HepG2 (cell line): ENCODE results near the gene RNGTT. TPM values are rescaled to one million over a fixed set of nuclear protein-coding genes. Genes with fewer than 3 reads are reported as not detected.

Source experiments
- ESRRA ChIP-seq: sonication (generic); formaldehyde crosslinking; IDR thresholded peaks from 2 replicates; pipeline ENCODE4 v1.5.1; 2020; ENCODE audit warnings: mild to moderate bottlenecking, low read depth, missing genetic modification reagents
- HOXA3 ChIP-seq: sonication (generic); formaldehyde crosslinking; IDR thresholded peaks from 2 replicates; pipeline ENCODE4 v1.5.0; 2020; ENCODE audit warnings: missing genetic modification reagents
- JARID2 ChIP-seq: sonication (generic); formaldehyde crosslinking; IDR thresholded peaks from 2 replicates; pipeline ENCODE4 v1.8.1; 2023; ENCODE audit warnings: missing genetic modification reagents, inconsistent platforms; ENCODE audit not compliant: insufficient replicate concordance
- KAT7 ChIP-seq: IDR thresholded peaks from 2 replicates; pipeline ENCODE4 v1.6.1; 2018; ENCODE audit warnings: borderline replicate concordance, missing compliant biosample characterization
- KLF11 ChIP-seq: IDR thresholded peaks from 2 replicates; pipeline ENCODE4 v1.6.1; 2016; ENCODE audit warnings: missing compliant biosample characterization
- KLF13 ChIP-seq: sonication (generic); formaldehyde crosslinking; IDR thresholded peaks from 2 replicates; pipeline ENCODE4 v1.4.0; 2020; ENCODE audit warnings: mild to moderate bottlenecking, missing genetic modification reagents
- KLF9 ChIP-seq: IDR thresholded peaks from 2 replicates; pipeline ENCODE4 v1.6.1; 2016; ENCODE audit warnings: low read depth
- MLLT10 ChIP-seq: sonication (generic); formaldehyde crosslinking; IDR thresholded peaks from 2 replicates; pipeline ENCODE4 v1.4.0; 2020; ENCODE audit warnings: missing genetic modification reagents
- MYNN ChIP-seq: sonication (generic); formaldehyde crosslinking; IDR thresholded peaks from 2 replicates; pipeline ENCODE4 v1.4.0; 2020; ENCODE audit warnings: mild to moderate bottlenecking, low read depth, missing genetic modification reagents
- NR3C1 ChIP-seq: sonication (generic); formaldehyde crosslinking; IDR thresholded peaks from 2 replicates; pipeline ENCODE4 v1.4.0; 2020; ENCODE audit warnings: missing genetic modification reagents
- RARA ChIP-seq: IDR thresholded peaks from 2 replicates; pipeline ENCODE4 v1.6.1; 2016; ENCODE audit warnings: missing genetic modification reagents, missing compliant biosample characterization
- SATB2 ChIP-seq: sonication (generic); formaldehyde crosslinking; IDR thresholded peaks from 2 replicates; pipeline ENCODE4 v1.5.0; 2020; ENCODE audit warnings: missing genetic modification reagents
- TRAFD1 ChIP-seq: sonication (generic); formaldehyde crosslinking; IDR thresholded peaks from 2 replicates; pipeline ENCODE4 v1.5.1; 2020; ENCODE audit warnings: missing genetic modification reagents, mild to moderate bottlenecking, borderline replicate concordance
- YY1 ChIP-seq: IDR thresholded peaks from 2 replicates; pipeline ENCODE4 v1.6.1; 2011; ENCODE audit warnings: low read length, low read depth, moderate library complexity, mild to moderate bottlenecking; ENCODE audit not compliant: insufficient read depth, insufficient replicate concordance
- ZNF256 ChIP-seq: sonication (generic); formaldehyde crosslinking; conservative IDR thresholded peaks from 2 replicates; pipeline ENCODE4 v1.4.0; 2020; ENCODE audit warnings: missing genetic modification reagents
- ZNF260 ChIP-seq: sonication (generic); formaldehyde crosslinking; IDR thresholded peaks from 2 replicates; pipeline ENCODE4 v1.4.0; 2020; ENCODE audit warnings: missing genetic modification reagents, low read depth, mild to moderate bottlenecking, borderline replicate concordance
- ZNF263 ChIP-seq: sonication (generic); formaldehyde crosslinking; IDR thresholded peaks from 2 replicates; pipeline ENCODE4 v1.4.0; 2020; ENCODE audit warnings: missing genetic modification reagents
- ZNF460 ChIP-seq: sonication (generic); formaldehyde crosslinking; IDR thresholded peaks from 2 replicates; pipeline ENCODE4 v1.5.1; 2020; ENCODE audit warnings: missing genetic modification reagents, mild to moderate bottlenecking, borderline replicate concordance
- ZNF556 ChIP-seq: sonication (generic); formaldehyde crosslinking; IDR thresholded peaks from 2 replicates; pipeline ENCODE4 v1.4.0; 2020; ENCODE audit warnings: mild to moderate bottlenecking, missing genetic modification reagents, borderline replicate concordance
- ZNF691 ChIP-seq: sonication (generic); formaldehyde crosslinking; IDR thresholded peaks from 2 replicates; pipeline ENCODE4 v1.4.0; 2020; ENCODE audit warnings: missing genetic modification reagents, low read depth, mild to moderate bottlenecking, borderline replicate concordance
- ZNF788 ChIP-seq: sonication (generic); formaldehyde crosslinking; IDR thresholded peaks from 2 replicates; pipeline ENCODE4 v1.5.0; 2020; ENCODE audit warnings: mild to moderate bottlenecking, missing genetic modification reagents, borderline replicate concordance
- ZNF790 ChIP-seq: sonication (generic); formaldehyde crosslinking; IDR thresholded peaks from 2 replicates; pipeline ENCODE4 v1.8.0; 2022; ENCODE audit warnings: missing genetic modification reagents, mild to moderate bottlenecking, borderline replicate concordance
- ZNF883 ChIP-seq: sonication (generic); formaldehyde crosslinking; IDR thresholded peaks from 2 replicates; pipeline ENCODE4 v1.5.1; 2020; ENCODE audit warnings: mild to moderate bottlenecking, missing genetic modification reagents; ENCODE audit errors: not compliant biosample characterization
- ZSCAN12 ChIP-seq: sonication (generic); formaldehyde crosslinking; IDR thresholded peaks from 2 replicates; pipeline ENCODE4 v1.9.0; 2021; ENCODE audit warnings: mild to moderate bottlenecking, missing genetic modification reagents
- polyA plus RNA-seq, 8 experiments: library from polyadenylated mRNA; depleted of rRNA in 3 of 8; stranded (reverse) in 7 of 8; unstranded in 1 of 8; fragments of >200 nt; fragmentation: Illumina TruSeq in 4 of 8; extraction: Trizol in 4 of 8; gene quantifications; 2 replicates each; pipeline versions ENCODE4 v1.2.1 to v1.2.3, GENCODE V29; 2011 to 2016; ENCODE audit warnings: low read depth in 4 of 8, missing spikeins in 1 of 8, mixed read lengths in 1 of 8; ENCODE audit not compliant: insufficient read depth in 1 of 8
- total RNA-seq, 5 experiments: library from RNA; depleted of rRNA; stranded (reverse); fragments of >200 nt; fragmentation: Illumina TruSeq; extraction: Trizol; gene quantifications; 2 replicates each; pipeline ENCODE4 v1.2.3, GENCODE V29; 2016; ENCODE audit warnings: low read depth in 1 of 5
- TF ChIP-seq, protein P1 (sequence below): sonication (generic); formaldehyde crosslinking; IDR thresholded peaks from 2 replicates; pipeline ENCODE4 v1.5.0; 2020; ENCODE audit warnings: mild to moderate bottlenecking, missing genetic modification reagents

RNGTT gene
- total and polyA plus RNA-seq, 2 of the 13 experiments (the other 11 are each of a cell fraction or from before 2014, with no cell fraction given), result 6.0 to 22.6 TPM

DNA sequence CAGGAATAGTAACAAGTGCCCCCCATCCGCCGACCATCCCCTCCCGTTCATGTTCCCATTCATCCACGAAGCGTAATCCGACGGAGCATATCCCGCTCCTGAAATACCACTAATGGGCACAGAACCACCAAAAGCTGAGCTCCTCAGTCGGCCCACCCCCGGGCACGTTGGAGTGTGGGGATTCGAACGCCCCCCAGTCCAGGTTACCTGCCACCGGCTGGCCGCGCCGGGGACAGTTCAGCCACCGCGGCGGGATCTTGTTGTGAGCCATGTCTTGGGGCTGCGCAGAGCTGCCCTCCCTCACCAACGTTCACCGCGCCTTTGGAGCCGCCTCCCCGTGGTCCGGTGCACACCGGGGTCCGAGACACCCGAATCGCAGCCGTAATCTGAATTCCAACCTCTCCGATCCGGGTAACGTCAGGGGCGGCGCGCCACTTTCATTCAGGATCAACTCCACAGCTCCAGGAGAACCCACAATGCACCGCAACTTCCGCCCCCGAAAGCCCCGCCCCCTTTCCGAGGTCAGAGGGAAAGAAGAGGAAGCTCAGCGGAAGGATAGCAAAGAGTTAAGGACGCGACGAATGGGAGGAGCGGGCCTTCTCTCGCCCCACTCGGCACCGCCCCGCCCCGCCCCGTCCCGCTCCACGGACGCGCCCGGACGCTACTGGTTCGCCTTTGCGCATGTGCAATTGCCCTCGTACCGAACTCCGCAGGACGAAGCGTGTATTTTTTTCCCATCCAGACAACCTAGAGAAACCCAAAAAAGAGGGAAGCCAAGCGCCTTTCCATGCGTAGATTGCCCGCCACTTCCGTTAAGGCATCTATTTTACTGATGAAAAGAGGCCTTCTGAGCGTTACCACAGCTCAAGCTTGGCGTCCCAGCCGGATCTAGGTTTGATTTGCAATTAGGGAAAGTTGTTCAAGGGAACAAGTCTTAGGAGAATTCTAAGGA lies at the start of gene RNGTT (continued):
- TF ChIP-seq KLF11 (CRISPR knock-in tag), result peak; percentile 34; the same call in 1 of the 2 replicates
- 0 out of 2 replicates have a peak, but pooled peaks have one; percentile 35 for TF ChIP-seq KLF9
- TF ChIP-seq ZNF460 (CRISPR knock-in tag), result peak; percentile 20; the same call in 1 of the 2 replicates
- TF ChIP-seq ESRRA (CRISPR knock-in tag), result no peak
- peak; percentile 47 for TF ChIP-seq RARA
- TF ChIP-seq ZNF691 (CRISPR knock-in tag), result 0 out of 2 replicates have a peak, but pooled peaks have one; percentile 20
- no peak for TF ChIP-seq ZNF883
- TF ChIP-seq YY1, result peak; percentile 21
- peak; percentile 34 for TF ChIP-seq ZNF790 (CRISPR knock-in tag)
- no peak for TF ChIP-seq ZSCAN12
- TF ChIP-seq JARID2 (CRISPR knock-in tag), result no peak
- TF ChIP-seq SATB2 (CRISPR knock-in tag), result no peak
- TF ChIP-seq MYNN (CRISPR knock-in tag), result no peak
- peak; percentile 89 for TF ChIP-seq KAT7 (CRISPR knock-in tag)
- TF ChIP-seq ZNF788 (CRISPR knock-in tag), result peak; percentile 90; the same call in 1 of the 2 replicates
- TF ChIP-seq ZNF256 (CRISPR knock-in tag), result peak; percentile 84
- peak; percentile 61; the same call in 1 of the 2 replicates for TF ChIP-seq HOXA3 (CRISPR knock-in tag)
- TF ChIP-seq MLLT10 (CRISPR knock-in tag), result no peak
- no peak for TF ChIP-seq ZNF260
- TF ChIP-seq, protein P1, sequence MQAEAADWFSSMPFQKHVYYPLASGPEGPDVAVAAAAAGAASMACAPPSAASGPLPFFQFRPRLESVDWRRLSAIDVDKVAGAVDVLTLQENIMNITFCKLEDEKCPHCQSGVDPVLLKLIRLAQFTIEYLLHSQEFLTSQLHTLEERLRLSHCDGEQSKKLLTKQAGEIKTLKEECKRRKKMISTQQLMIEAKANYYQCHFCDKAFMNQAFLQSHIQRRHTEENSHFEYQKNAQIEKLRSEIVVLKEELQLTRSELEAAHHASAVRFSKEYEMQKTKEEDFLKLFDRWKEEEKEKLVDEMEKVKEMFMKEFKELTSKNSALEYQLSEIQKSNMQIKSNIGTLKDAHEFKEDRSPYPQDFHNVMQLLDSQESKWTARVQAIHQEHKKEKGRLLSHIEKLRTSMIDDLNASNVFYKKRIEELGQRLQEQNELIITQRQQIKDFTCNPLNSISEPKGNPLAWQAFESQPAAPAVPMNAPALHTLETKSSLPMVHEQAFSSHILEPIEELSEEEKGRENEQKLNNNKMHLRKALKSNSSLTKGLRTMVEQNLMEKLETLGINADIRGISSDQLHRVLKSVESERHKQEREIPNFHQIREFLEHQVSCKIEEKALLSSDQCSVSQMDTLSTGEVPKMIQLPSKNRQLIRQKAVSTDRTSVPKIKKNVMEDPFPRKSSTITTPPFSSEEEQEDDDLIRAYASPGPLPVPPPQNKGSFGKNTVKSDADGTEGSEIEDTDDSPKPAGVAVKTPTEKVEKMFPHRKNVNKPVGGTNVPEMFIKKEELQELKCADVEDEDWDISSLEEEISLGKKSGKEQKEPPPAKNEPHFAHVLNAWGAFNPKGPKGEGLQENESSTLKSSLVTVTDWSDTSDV (CRISPR knock-in tag), result no peak
- TF ChIP-seq ZNF263 (CRISPR knock-in tag), result 0 out of 2 replicates have a peak, but pooled peaks have one; percentile 17
- TF ChIP-seq KLF13 (CRISPR knock-in tag), result no peak
- TF ChIP-seq NR3C1 (CRISPR knock-in tag), result no peak
- no peak for TF ChIP-seq ZNF556 (CRISPR knock-in tag)
- TF ChIP-seq TRAFD1 (CRISPR knock-in tag), result no peak
